ENCODE measurements around the gene PLEKHG3.

Gene PLEKHG3

DNA sequence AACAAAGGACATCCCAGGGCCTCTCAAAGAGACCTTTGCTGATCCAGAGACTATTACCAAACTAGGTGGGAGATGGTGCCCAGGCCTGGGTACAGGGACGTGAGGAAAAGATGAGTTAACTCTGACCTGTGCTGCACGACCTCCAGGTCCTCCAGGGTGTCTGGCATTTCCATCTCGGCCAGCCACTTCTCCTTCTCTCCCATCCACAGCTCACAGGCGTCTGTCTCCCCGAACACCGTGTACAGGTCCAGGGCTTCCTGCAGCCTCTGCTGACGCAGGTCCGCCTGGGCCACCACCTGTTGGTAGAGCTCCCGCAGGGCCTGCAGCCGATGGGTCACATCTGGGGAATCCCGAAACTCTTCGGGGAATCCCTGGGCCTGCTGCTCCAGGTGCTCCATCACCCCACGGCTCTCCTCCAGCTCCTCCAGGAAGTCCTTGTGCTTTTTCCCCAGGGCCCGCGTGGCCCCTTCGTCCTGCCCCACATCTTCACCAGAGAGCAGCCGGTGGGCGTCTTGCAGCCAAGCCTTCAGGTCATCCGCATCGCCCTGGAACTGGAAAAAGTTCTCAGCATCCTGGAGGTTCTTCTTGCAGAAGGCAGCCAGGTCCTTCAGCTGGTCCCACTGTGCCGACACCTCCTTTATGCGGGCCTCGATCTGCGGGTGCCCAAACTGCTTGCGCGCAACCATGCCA is 88.8 kb downstream of the PLEKHG3 start:
- H3K9me3 ChIP-seq (replicated peaks; ENCODE audit: insufficient read depth, low read length): no peaks in the 10 kb centered on the region
- H2AFZ ChIP-seq (ENCODE audit: low read length): no peak overlapping the region
- no peaks in the 10 kb centered on the region for H3K27me3 ChIP-seq (replicated peaks; ENCODE audit: insufficient read depth, low read length)
- H3F3A ChIP-seq (ENCODE audit: insufficient read depth, low read length): no peaks in the 10 kb centered on the region
- H3K9ac ChIP-seq (ENCODE audit: low read length): no peak overlapping the region
- H3K27ac ChIP-seq (ENCODE audit: low read length): no peak overlapping the region
- H4K20me1 ChIP-seq (ENCODE audit: insufficient read depth, low read length): no peaks in the 10 kb centered on the region
- no peaks in the 10 kb centered on the region for H3K9me2 ChIP-seq (replicated peaks; ENCODE audit: insufficient read depth, low read length)
- TF ChIP-seq EZH2phosphoT487 (IDR thresholded peaks at IDR 0.05; ENCODE audit: low read length) (no peak), EZH2 (optimal IDR thresholded peaks at IDR 0.05; ENCODE audit: low read depth, low read length) (no peak)
- TF ChIP-seq, protein P1, sequence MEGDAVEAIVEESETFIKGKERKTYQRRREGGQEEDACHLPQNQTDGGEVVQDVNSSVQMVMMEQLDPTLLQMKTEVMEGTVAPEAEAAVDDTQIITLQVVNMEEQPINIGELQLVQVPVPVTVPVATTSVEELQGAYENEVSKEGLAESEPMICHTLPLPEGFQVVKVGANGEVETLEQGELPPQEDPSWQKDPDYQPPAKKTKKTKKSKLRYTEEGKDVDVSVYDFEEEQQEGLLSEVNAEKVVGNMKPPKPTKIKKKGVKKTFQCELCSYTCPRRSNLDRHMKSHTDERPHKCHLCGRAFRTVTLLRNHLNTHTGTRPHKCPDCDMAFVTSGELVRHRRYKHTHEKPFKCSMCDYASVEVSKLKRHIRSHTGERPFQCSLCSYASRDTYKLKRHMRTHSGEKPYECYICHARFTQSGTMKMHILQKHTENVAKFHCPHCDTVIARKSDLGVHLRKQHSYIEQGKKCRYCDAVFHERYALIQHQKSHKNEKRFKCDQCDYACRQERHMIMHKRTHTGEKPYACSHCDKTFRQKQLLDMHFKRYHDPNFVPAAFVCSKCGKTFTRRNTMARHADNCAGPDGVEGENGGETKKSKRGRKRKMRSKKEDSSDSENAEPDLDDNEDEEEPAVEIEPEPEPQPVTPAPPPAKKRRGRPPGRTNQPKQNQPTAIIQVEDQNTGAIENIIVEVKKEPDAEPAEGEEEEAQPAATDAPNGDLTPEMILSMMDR (IDR thresholded peaks at IDR 0.05; ENCODE audit: low read length): no peak
- no peaks in the 10 kb centered on the region for H3K36me3 ChIP-seq (replicated peaks; ENCODE audit: insufficient read depth, low read length)
- no peak overlapping the region for H3K4me3 ChIP-seq (ENCODE audit: low read length)
- H3K79me2 ChIP-seq (ENCODE audit: low read length): no peaks in the 10 kb centered on the region
- no peaks in the 10 kb centered on the region for H3K4me1 ChIP-seq (ENCODE audit: low read length)
- H3K4me2 ChIP-seq (ENCODE audit: low read depth, low read length): no peak overlapping the region
- DNase-seq: no peak

DNA sequence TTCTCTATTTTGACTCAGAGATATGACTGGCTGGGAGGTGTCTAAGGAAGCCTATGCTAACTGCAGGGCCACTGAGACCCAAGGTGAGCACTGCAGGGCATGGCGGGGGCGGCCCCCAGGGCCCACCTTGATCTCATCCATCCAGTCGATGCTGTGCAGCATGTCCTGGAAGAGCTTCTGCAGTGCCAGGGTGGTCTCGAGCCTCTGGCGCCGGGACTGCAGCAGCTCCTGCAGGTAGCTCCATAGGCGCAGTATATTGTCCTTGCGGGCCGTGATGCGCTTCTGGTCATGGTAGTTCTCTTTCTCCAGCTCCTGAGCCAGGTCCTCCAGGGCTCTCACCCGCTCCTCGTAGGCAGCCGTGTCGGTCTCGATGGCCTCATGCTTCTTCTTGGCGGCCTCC is 91.0 kb downstream of the PLEKHG3 start:
- Histone ChIP-seq H4K20me1 (ENCODE audit: insufficient read depth, low read length) (no peaks in the 10 kb centered on the region), H3K4me3 (ENCODE audit: low read length) (no peak overlapping the region), H3K4me1 (ENCODE audit: low read length) (no peaks in the 10 kb centered on the region), H3K27ac (ENCODE audit: low read length) (no peak overlapping the region), H2AFZ (ENCODE audit: low read length) (no peak overlapping the region), H3K9ac (ENCODE audit: low read length) (no peak overlapping the region), H3F3A (ENCODE audit: insufficient read depth, low read length) (no peaks in the 10 kb centered on the region), H3K4me2 (ENCODE audit: low read depth, low read length) (no peak overlapping the region), H3K27me3 (replicated peaks; ENCODE audit: insufficient read depth, low read length) (no peaks in the 10 kb centered on the region), H3K9me2 (replicated peaks; ENCODE audit: insufficient read depth, low read length) (no peaks in the 10 kb centered on the region), H3K36me3 (replicated peaks; ENCODE audit: insufficient read depth, low read length) (no peaks in the 10 kb centered on the region), H3K79me2 (ENCODE audit: low read length) (no peaks in the 10 kb centered on the region), H3K9me3 (replicated peaks; ENCODE audit: insufficient read depth, low read length) (no peaks in the 10 kb centered on the region)
- DNase-seq: no peak
- TF ChIP-seq EZH2 (optimal IDR thresholded peaks at IDR 0.05; ENCODE audit: low read depth, low read length) (no peak), EZH2phosphoT487 (IDR thresholded peaks at IDR 0.05; ENCODE audit: low read length) (no peak)
- TF ChIP-seq, protein P1 (IDR thresholded peaks at IDR 0.05; ENCODE audit: low read length): no peak

DNA sequence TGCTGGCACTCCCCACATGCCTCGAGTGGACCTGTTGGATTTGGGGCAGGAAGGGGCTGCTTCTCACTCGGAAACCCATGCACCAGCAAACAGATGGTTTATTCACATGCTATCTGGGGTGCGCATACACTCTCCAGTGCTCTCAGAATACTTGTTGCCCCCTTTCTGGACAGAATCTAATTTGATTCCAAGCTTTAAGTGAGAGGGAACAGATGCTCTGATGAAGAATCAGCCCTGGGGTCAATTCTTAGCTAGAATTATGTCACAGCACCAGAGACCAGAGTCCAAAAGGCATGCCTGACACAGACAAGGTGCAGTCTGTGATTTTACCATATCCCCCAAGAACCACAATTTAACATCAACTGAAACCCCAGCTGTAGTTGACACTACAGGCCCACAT is 91.7 kb downstream of the PLEKHG3 start:
- no peak for DNase-seq
- no peaks in the 10 kb centered on the region for H3K9me3 ChIP-seq (replicated peaks; ENCODE audit: insufficient read depth, low read length)
- H3K79me2 ChIP-seq (ENCODE audit: low read length): no peaks in the 10 kb centered on the region
- H2AFZ ChIP-seq (ENCODE audit: low read length): no peak overlapping the region
- H3K27ac ChIP-seq (ENCODE audit: low read length): no peak overlapping the region
- no peaks in the 10 kb centered on the region for H4K20me1 ChIP-seq (ENCODE audit: insufficient read depth, low read length)
- no peaks in the 10 kb centered on the region for H3K4me1 ChIP-seq (ENCODE audit: low read length)
- H3F3A ChIP-seq (ENCODE audit: insufficient read depth, low read length): no peaks in the 10 kb centered on the region
- no peaks in the 10 kb centered on the region for H3K36me3 ChIP-seq (replicated peaks; ENCODE audit: insufficient read depth, low read length)
- H3K9me2 ChIP-seq (replicated peaks; ENCODE audit: insufficient read depth, low read length): no peaks in the 10 kb centered on the region
- H3K4me2 ChIP-seq (ENCODE audit: low read depth, low read length): no peak overlapping the region
- H3K9ac ChIP-seq (ENCODE audit: low read length): no peak overlapping the region
- H3K27me3 ChIP-seq (replicated peaks; ENCODE audit: insufficient read depth, low read length): no peaks in the 10 kb centered on the region
- no peak overlapping the region for H3K4me3 ChIP-seq (ENCODE audit: low read length)
- TF ChIP-seq, protein P1 (IDR thresholded peaks at IDR 0.05; ENCODE audit: low read length): no peak
- TF ChIP-seq EZH2 (optimal IDR thresholded peaks at IDR 0.05; ENCODE audit: low read depth, low read length) (no peak), EZH2phosphoT487 (IDR thresholded peaks at IDR 0.05; ENCODE audit: low read length) (no peak)

Measured in MM.1S (cell line).